ENCODE data around the gene FBN2. TPM values are rescaled to one million over a fixed set of nuclear protein-coding genes. Genes with fewer than 3 reads are reported as not detected.

The FBN2 gene
- total and polyA plus RNA-seq, 9 of the 15 experiments (the other 6 are each of a cell fraction or from before 2014, with no cell fraction given), result 0.01 to 0.09 TPM; not detected in 7

- TF ChIP-seq SMC3 (conservative IDR thresholded peaks at IDR 0.05; ENCODE audit: insufficient read depth, low read depth, low read length) (no peak), KDM2B (CRISPR knock-in tag; IDR thresholded peaks at IDR 0.05) (no peak)
Observed at GRCh38 chr5:128378632-128379031, 159.4 kb downstream of the FBN2 start (continued).

DNA sequence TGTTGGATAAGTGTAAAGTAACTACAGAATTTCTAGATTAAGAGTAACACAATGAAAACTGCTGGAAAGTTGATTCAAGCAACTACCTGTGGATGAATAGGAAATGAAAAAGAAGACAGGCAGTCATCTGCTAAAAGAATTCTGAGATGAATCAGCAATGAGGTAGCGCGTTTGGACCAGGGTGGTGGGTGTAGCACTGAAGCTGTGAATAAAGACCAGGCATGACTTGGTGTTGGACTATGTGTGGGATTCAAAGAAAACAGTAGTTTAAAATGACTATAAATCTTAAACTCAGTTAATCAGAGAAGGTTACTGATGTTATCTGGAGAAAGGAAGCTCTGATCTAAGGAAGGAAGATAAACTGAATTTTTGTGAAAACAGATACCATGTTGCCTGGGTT lies 159.8 kb downstream of the FBN2 start:
- H3K9ac ChIP-seq (ENCODE audit: insufficient read depth in 1 of 2, low read depth in 2 of 2, low read length in 2 of 2), result no peak overlapping the region
- H2AFZ ChIP-seq (ENCODE audit: low read depth, low read length), result no peak overlapping the region
- no peaks in the 10 kb centered on the region for H3K79me2 ChIP-seq (ENCODE audit: control insufficient read depth, insufficient read depth, low read length)
- H3K4me3 ChIP-seq, result no peak overlapping the region
- ATAC-seq (no peak), DNase-seq (ENCODE audit: extremely low read depth in 1 of 4, low spot score in 3 of 4) (no peak), FAIRE-seq (no peak)
- intact Hi-C loops (cut with micrococcal nuclease), result no loop called here
- no peaks in the 10 kb centered on the region for H4K20me1 ChIP-seq (replicated peaks; ENCODE audit: control insufficient read depth, insufficient read depth, low read length)
- WGBS (ENCODE audit: insufficient coverage, low coverage, missing lambda C conversion rate), result 0% methylated on average over 2 of the region's 2 CpGs
- ChIA-PET CTCF (ENCODE audit: low intra/inter-chr PET ratio) (no interaction called here), POLR2A (no interaction called here)
- no peaks in the 10 kb centered on the region for H3K9me1 ChIP-seq (ENCODE audit: control insufficient read depth, insufficient read depth, low read length)
- no peak overlapping the region for H3K4me2 ChIP-seq (ENCODE audit: insufficient read depth, low read length)
- BruUV-seq (replicated peaks), result no TSS peak
- no peaks in the 10 kb centered on the region for H3K9me3 ChIP-seq (replicated peaks; ENCODE audit: control insufficient read depth, insufficient read depth, low read depth, low read length)
- TF ChIP-seq, protein P1, sequence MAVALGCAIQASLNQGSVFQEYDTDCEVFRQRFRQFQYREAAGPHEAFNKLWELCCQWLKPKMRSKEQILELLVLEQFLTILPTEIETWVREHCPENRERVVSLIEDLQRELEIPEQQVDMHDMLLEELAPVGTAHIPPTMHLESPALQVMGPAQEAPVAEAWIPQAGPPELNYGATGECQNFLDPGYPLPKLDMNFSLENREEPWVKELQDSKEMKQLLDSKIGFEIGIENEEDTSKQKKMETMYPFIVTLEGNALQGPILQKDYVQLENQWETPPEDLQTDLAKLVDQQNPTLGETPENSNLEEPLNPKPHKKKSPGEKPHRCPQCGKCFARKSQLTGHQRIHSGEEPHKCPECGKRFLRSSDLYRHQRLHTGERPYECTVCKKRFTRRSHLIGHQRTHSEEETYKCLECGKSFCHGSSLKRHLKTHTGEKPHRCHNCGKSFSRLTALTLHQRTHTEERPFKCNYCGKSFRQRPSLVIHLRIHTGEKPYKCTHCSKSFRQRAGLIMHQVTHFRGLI (CRISPR knock-in tag; IDR thresholded peaks at IDR 0.05), result no peak
- TF ChIP-seq SMARCA5 (IDR thresholded peaks at IDR 0.05), result no peak
- TF ChIP-seq U2AF2 (optimal IDR thresholded peaks at IDR 0.05; ENCODE audit: low read depth, low read length), result no peak
- no peak for TF ChIP-seq ZFPM2 (CRISPR knock-in tag; IDR thresholded peaks at IDR 0.05)
- in situ Hi-C loops (cut with MboI), result no loop called here
- no peaks in the 10 kb centered on the region for H3K4me1 ChIP-seq (replicated peaks in 1 of 2; ENCODE audit: control insufficient read depth in 2 of 2, insufficient read depth in 2 of 2, low read length in 2 of 2)
- H3K27ac ChIP-seq (ENCODE audit: extremely low read depth, low read depth, low read length), result no peak overlapping the region
- no peaks in the 10 kb centered on the region for H3K36me3 ChIP-seq (ENCODE audit: control insufficient read depth, insufficient read depth, low read length)
- H3K27me3 ChIP-seq (ENCODE audit: control insufficient read depth in 2 of 2, insufficient read depth in 2 of 2, low read length in 2 of 2), result no peaks in the 10 kb centered on the region
